IMR-90 (cell line): ENCODE data around the gene CHD2.

ENCODE experiments used
- BHLHE40 ChIP-seq: fragments of 150-350 bp; IDR thresholded peaks from 2 replicates; pipeline ENCODE4 v1.6.1; 2016; ENCODE audit warnings: mild to moderate bottlenecking, low read depth, low read length
- ELK1 ChIP-seq: fragments of 150-350 bp; IDR thresholded peaks from 2 replicates; pipeline ENCODE4 v1.6.1; 2016; ENCODE audit warnings: low read depth, mild to moderate bottlenecking, low read length, moderate library complexity, borderline replicate concordance
- FOS ChIP-seq: fragments of 150-350 bp; IDR thresholded peaks from 2 replicates; pipeline ENCODE4 v1.6.1; 2016; ENCODE audit warnings: low read depth, low read length
- MAFK ChIP-seq: IDR thresholded peaks from 2 replicates; pipeline ENCODE4 v1.6.1; 2012; ENCODE audit warnings: low read depth, low read length, improper control_type of control experiment
- MXI1 ChIP-seq: IDR thresholded peaks from 2 replicates; pipeline ENCODE4 v1.6.1; 2012; ENCODE audit warnings: low read depth, mild to moderate bottlenecking, low read length, moderate library complexity, borderline replicate concordance
- NFE2L2 ChIP-seq: fragments of 150-350 bp; IDR thresholded peaks from 2 replicates; pipeline ENCODE4 v1.6.1; 2016; ENCODE audit warnings: low read depth, mild to moderate bottlenecking, low read length
- POLR2A ChIP-seq: IDR thresholded peaks from 2 replicates; pipeline ENCODE4 v1.6.1; 2012; ENCODE audit warnings: mild to moderate bottlenecking, low read depth, low read length
- RFX5 ChIP-seq: IDR thresholded peaks from 2 replicates; pipeline ENCODE4 v1.8.0; 2012; ENCODE audit warnings: low read depth, mild to moderate bottlenecking, low read length, moderate library complexity
- SMC3 ChIP-seq: fragments of 150-350 bp; IDR thresholded peaks from 2 replicates; pipeline ENCODE4 v1.6.1; 2016; ENCODE audit warnings: low read depth, mild to moderate bottlenecking, antibody characterized with exemption, low read length, moderate library complexity
- TF ChIP-seq, protein P1 (sequence below): conservative IDR thresholded peaks from 2 replicates; pipeline ENCODE4 v1.5.1; 2012; ENCODE audit warnings: mild to moderate bottlenecking, low read depth, low read length, improper control_type of control experiment

- TF ChIP-seq, protein P1, sequence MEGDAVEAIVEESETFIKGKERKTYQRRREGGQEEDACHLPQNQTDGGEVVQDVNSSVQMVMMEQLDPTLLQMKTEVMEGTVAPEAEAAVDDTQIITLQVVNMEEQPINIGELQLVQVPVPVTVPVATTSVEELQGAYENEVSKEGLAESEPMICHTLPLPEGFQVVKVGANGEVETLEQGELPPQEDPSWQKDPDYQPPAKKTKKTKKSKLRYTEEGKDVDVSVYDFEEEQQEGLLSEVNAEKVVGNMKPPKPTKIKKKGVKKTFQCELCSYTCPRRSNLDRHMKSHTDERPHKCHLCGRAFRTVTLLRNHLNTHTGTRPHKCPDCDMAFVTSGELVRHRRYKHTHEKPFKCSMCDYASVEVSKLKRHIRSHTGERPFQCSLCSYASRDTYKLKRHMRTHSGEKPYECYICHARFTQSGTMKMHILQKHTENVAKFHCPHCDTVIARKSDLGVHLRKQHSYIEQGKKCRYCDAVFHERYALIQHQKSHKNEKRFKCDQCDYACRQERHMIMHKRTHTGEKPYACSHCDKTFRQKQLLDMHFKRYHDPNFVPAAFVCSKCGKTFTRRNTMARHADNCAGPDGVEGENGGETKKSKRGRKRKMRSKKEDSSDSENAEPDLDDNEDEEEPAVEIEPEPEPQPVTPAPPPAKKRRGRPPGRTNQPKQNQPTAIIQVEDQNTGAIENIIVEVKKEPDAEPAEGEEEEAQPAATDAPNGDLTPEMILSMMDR, result peak; percentile 52
- TF ChIP-seq FOS, result no peak
- no peak for TF ChIP-seq MXI1
- TF ChIP-seq ELK1, result no peak
- TF ChIP-seq RFX5, result no peak
- TF ChIP-seq SMC3, result peak; percentile 36; the same call in 1 of the 2 replicates
- TF ChIP-seq POLR2A, result no peak
- TF ChIP-seq BHLHE40, result peak; percentile 9; the same call in 1 of the 2 replicates
- TF ChIP-seq MAFK, result no peak
- TF ChIP-seq NFE2L2, result no peak
Measured at GRCh38 chr15:93035953-93036810, 136.1 kb downstream of the CHD2 start.
